GM19397 (cell line): ENCODE data around the gene MBNL2.

ENCODE experiments used
- ATAC-seq: cut with Tn5 transposase; IDR thresholded peaks from one replicate; pipeline ENCODE4 v1.9.1; 2021; ENCODE audit warnings: mild to moderate bottlenecking, moderate library complexity; ENCODE audit not compliant: unreplicated experiment

MBNL2 gene

DNA sequence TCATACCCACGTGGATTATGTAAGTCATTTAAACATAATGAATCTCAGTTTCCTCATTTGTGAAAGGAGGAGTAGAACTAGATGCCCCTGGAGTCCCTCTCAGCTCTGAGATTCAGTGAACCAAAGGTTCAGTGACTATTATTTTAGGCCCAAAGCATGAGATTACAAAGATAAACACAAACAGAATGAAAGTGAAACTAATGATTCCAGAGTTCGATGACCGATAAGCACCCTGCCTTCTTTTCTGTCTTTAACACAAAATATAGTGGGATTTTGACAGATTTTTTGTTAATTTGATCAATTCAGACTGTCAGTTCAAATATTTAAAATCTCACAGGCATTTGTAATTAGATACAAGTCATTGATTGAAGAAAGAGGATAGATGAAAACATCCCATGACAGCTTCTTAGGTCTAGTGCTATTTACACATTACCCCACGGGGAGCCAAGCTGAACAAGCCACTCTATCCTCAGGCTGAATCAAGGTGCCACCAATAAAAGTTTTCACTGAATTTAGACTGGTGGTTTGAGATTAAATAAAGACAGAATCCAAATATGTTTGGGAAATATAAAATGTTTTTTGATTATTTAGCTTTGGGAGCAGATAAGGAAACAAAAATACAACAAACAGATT, 147.2 kb downstream of the MBNL2 start:
- no peak for ATAC-seq

DNA sequence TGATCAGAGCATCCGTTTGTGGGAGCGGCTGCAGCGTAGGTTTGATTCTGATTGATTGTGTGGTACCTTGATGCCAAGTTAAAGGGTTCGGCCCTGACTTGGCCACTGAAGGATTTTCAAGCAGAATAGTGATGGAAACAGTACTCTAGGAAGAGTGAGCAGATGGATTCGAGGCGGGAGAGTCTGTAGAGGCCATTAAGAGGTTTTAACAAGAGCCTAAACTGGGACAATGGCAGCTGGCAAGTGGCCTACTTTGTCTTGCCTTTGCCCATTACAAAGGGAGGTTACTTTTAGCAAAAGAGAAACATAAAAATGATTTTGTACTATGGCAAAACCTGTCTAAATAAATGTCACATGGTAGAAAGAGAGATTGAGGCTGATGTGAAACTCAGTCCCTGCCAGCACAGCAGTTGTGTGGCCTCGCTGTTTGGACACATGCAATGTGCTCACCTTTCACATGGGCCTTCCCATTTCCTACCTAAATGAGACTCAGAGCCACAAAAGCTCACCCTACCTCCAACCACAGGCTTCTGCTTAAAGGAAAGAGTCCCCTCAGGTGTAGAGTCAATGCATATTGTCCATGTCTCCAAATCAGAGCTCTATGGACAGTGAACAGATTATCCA, 149.5 kb downstream of the MBNL2 start:
- no peak for ATAC-seq

DNA sequence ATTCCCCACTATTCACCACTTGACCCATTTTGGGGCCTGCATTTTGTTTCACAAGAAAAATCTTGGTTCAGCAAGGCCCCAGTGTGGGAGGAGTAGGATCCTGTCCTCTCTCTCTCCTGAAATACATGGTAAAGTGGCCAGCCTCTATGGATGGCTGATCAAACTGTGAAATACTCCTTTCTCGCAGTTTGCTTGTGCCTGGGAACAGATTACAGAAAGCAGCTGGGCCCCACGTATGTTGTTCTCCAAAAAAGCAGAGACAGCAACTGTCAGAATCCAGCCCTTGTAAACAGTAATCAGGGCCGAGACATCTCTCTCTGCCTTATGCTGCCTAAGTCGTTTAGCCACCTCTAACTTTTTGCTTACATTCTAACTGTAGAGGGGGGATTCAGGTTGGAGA, 150.8 kb downstream of the MBNL2 start:
- no peak for ATAC-seq

DNA sequence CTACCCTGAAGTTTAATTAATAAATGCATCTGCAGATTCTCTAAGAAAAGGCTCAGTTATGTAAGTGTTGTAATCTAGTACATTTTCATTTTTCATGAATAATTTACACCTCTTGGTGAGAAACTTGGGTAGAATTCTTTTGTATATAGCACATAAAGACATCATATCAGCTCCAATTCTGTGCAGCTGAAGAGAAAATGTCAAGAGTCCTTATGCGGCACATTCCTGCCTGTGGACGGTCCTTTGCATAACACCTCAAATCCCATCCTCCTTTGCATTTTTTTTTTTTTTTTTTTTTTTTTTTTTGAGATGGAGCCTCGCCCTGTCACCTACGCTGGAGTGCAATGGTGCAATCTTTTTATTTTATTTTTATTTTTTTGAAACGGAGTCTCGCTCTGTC, 151.7 kb downstream of the MBNL2 start:
- ATAC-seq: no peak

DNA sequence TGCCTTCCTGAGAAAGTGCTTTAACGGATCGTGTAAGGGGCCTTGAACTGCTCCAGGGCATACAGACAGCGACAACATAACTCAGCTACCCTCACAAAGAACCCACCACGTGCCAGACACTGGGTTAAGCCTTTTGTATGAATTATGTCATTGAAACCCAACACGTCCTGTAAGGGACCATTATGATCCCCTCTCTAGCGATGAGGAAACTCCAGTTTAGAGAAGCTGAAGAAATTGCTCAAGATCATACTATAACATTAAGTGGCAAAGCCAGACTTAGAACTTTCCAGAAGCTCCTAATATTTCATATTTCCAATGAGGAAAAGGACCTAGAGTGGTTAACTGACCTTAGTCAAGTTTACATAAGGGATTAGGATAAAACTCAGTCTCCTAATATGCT, 154.8 kb downstream of the MBNL2 start:
- no peak for ATAC-seq

DNA sequence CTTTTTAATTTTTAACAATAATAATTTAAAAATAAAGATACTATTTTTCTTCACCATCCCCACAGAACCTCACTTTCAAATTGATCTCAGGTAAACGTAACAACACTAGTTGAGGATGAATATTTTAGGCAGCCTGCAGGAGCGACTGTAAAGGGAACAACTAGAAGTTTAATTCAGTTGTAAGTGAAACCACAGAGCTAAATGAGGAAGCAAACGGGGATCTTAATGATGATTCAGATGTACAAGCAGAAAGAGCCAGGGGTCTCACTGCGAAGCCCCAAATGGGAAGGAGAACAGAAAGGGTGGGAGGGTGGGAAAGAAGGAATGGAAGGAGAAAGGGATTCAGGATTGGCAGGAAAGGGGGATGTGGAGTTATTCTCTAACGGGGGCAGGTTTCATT, 157.3 kb downstream of the MBNL2 start:
- no peak for ATAC-seq

DNA sequence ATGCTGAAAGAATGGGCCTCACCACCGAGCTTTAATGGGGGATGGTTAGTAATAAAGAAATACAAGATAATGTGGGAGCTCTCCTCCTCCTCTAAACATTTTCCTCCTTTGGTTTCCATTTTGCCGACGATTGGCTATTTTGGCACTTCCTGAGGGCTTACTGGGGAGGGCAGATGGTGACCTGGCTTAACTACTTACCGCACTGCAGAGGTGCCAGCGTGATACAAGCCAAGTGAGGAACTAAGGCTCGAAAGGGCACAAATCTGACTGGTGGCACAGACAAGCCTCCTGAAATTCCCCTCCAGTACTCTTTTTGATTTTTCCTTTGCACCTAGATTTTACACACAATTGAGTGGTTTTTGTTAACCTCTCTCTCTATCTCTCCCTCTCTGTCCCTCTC, 158.6 kb downstream of the MBNL2 start:
- ATAC-seq: no peak

DNA sequence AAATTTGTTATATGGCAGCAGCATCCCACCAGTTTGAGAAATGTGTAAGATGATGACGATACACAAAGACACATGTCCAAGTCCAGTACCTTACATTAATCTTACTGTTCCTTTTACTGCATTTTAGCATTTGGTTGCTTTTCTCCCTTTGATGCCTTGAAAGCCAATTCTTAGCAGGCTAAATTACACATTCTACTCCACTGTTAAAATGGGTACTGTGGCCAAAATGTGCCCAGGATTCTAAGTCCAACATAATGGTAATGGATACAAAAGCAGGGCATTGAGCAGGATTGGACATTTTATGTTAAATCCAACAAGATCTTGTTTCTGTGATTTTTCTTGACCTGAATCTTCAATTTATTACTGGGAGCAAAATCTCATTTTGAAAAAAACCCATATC, 159.1 kb downstream of the MBNL2 start:
- ATAC-seq: no peak

DNA sequence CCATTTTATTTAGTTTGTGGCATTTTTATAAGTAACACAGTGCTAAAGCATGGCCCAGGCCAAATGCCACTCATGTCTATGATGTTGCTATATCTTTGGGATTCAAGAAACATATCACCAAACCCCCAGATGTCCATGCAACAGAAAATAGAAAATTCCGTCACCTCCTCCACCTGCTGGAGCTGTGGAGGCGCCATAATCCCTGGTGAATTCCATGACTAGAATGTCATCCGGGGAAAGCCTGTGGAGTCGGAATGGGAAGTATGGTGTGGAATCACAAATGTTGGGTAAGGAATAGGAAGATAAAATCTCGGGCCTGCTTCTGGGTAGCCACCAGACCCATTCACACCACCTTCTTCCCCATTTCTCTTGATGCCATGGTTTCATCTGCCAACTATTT, 160.1 kb downstream of the MBNL2 start:
- no peak for ATAC-seq

DNA sequence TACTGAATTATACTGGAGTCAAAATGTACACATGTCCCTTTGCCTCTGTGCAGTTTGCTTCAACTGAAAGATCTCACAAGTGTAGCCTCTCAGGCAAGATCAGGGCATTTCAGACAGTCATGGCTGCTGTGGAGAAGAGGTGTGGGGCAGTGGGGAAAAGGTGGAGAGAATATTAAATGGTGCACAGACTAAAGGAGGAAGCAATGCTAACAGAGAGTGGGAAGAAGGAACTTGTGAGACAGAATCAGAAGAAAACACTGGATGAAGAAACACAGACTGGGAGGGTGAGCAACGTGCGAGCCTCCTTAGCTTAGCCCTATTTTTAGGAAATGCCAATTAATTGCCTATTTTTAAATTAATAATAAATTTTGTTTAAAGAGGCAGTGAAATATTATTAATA, 162.2 kb downstream of the MBNL2 start:
- ATAC-seq: no peak

DNA sequence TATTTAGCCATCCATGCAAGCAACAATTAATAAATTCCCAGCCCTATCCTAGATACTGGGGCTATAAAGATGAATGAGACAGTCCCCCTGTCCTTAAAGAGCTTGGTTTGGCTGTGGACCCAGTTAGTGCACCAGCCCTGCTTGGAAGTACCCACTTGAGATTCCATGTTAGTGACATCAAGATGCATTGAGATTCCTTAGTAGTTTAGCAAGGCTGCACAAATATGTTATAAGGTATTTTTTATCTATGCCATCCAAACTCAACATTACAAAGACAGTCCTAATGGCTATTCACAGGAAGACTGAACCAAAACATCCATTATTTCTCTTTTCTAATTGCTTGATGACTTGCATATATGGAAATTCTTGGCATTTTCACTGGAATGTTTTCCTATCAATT, 163.0 kb downstream of the MBNL2 start:
- no peak for ATAC-seq

DNA sequence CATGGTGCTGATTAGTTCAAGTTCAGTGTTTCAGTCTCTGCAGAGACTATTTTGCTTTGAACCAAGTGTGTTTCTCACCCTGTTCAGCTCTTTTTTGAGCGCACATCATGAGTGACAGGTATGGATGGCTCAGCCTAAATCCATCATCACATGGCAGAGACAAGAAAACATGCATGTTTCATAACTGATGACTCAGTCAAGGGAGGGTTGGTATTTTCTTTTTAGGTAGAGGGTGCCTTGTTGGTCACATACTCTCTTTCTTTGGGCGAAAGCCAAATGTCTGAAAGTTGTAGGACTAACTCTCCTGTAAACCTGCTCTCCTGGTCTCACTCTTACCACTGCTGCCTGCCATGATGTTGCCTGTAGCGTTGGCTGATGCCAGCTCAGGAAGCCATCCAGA, 163.7 kb downstream of the MBNL2 start:
- ATAC-seq: no peak

DNA sequence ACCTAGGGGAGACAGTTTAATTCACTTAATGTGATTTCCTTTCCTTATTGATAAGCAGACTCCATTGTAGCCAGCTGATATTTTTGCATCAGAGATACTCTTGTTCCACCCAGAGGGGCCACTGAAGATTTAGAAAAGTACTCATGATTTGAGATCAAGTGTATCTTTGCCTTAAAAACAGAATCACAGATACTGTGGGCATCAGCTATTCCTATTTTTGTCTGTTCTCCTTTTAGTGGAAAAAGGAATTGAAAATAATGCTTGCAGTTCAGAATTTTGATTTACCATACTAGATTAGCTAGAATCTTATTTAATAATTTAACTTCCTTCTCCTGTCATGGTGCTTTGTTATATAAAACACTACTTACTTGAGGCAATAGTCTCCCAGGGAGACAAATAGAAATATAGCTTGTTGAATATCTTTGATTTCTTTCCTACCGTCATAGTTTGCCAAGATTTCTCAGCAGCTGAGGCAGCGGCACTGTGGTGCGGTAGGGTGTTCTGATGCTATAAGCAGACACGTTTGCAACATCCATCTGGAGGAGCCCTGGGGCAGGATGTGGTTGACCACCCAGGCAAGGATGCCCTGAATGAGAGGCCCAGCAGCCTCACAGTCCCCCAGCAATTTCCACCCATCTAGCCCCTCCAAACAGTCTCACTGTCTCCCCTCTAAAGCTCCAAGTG, 164.8 kb downstream of the MBNL2 start:
- peak; percentile 62 for ATAC-seq

DNA sequence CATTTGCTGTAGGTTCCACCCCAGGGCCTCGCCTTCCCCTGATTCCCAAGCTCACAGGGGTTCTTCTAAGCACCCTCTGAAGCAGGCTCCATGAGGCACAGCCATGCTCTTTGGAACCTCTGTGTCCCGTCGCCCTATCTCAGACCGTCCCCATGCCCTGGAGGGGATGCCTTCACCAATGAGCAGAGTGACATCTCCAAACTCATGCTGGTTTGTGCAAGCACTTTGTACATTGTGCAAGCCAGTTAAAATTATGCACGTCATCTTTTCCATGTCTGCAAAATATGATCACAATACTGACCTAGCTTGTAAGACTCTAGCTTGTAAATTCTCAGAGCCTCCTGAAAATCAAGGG, 165.3 kb downstream of the MBNL2 start:
- ATAC-seq: no peak

DNA sequence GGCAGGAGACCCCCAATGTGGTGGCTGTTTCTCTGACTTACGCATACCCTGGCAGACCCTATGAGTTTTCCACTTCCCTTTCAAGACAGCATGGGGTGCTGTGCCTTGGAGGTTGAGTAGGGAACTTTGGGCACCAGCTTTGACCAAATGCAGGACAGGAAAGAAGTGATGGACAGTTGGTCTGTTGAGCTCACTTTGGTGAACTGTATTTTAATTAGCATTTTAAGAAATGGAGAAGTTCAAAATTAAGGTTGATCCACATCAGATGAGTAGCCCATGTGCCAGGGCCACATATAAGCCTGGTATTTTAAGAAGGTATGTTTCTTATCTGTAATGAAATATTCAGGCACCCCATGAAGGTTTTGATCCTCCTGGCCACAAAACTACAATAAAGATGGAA, 165.8 kb downstream of the MBNL2 start:
- ATAC-seq: no peak

DNA sequence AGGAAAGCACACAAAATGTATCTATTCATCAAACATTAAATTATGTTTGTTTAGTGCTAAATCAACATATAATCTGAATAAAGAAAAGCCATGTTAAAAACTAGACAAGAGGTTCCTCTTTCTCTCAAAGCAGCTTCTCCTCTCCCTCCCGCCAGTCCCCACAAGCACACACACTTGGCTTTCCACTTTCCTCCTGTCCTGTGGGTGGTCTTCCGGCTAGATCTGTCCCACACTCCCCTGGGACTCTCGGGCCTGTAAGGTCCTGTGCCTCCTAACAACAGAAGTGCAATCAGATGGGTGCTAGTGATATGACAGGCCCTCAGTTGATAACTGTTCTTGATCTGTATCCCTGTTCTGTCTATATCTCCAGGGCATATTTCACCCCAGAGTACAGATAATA, 166.2 kb downstream of the MBNL2 start:
- ATAC-seq: no peak

DNA sequence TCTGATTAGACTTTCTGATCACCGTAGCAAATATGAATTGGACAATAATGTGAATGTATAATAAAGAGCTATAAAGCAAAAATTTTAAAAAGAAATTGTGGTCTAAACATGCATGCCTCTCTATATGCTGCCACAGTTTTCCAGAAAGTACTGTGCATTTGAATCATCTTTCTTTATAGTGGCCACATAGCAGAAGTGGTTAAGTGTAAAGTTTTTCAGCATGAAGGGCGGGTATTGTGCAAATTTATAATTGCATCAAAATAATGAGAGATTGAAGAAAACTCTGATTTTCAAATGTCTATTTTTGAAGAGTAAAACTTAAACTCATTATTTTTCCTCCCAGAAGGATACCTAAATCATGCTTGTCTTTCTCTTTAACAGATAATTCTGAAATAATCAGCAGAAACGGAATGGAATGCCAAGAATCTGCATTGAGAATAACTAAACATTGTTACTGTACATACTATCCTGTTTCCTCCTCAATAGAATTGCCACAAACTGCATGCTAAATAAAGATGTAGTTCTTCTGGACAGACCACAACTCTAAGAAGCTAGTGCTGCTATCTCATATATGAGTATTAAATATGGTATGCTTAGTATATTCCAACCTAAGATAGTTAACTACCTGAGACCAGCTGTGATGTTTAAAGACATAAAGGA, 168.9 kb downstream of the MBNL2 start:
- ATAC-seq: no peak

DNA sequence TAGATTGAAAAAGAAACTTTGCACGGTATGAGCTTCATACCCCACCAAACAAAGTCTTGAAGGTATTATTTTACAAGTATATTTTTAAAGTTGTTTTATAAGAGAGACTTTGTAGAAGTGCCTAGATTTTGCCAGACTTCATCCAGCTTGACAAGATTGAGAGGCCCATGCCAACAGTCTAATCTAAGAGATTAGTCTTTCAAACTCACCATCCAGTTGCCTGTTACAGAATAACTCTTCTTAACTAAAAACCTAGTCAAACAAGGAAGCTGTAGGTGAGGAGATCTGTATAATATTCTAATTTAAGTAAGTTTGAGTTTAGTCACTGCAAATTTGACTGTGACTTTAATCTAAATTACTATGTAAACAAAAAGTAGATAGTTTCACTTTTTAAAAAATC, 169.9 kb downstream of the MBNL2 start:
- no peak for ATAC-seq

DNA sequence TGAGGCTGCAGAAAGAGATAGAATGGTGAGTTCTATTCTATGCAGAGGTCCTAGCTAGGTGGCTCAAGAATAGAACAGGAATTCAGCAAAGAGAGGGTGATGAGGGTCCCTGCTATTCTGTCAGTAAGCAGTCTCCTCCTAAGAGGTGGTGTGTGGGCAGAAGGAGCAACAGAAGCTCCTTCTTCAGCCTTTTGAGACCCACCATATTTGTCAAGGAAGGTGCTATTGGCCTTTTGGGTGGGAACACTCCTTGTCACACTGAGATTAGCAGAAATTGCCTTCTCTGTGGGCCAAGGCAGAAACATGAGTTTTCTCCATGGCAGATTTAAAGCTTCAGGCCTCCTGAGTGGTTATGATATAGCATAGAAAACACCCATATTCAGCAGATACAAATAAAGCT, 172.4 kb downstream of the MBNL2 start:
- no peak for ATAC-seq

DNA sequence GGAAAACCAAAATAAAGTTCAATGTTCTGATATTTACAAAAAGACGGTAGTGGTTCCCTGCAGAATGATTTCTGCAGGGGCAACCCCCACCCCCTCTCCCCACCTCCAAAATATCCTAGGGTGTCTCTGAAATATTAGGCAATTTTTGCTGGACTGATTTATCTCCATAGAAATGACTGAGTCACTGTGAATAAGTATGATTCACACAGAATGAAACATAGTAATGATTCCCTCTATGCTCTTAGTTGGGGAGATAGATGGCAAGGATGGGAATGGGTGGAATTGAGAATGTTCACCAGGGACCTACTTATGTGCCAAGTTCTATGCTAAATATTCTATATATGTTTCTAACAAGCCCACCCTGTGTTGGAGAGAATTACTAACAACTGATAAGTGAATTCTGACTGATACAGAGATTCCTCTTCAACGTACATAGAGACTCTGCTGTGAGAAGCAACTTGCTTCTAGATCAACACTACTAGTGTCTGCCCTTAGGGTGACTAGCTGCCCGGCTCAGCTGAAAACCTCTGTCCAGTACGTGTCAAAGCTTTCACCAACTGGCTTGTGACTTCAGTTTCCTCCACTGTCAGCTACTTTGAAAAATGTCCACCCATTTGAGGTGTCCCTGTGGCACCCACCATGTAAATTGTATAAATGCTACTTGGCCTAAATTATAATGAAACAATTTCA, 173.5 kb downstream of the MBNL2 start:
- no peak for ATAC-seq

DNA sequence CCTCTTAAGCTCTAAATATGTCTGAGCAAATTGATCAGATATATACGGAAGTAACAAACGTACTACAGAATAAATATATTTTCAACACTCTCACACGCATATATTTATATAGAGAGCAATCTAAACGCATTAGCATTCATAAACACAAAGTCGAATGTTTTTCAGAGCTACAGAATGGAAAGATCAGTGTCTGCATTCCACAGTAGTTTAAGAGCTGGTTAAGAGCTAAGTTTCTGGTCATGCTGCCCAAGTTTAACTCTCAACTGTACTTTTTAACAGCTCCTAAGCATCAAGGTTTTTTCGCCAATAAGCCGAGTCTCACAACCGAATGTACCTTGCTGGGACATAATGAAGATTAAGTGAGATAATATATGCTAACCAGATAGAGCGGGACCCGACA, 175.1 kb downstream of the MBNL2 start:
- ATAC-seq: no peak

DNA sequence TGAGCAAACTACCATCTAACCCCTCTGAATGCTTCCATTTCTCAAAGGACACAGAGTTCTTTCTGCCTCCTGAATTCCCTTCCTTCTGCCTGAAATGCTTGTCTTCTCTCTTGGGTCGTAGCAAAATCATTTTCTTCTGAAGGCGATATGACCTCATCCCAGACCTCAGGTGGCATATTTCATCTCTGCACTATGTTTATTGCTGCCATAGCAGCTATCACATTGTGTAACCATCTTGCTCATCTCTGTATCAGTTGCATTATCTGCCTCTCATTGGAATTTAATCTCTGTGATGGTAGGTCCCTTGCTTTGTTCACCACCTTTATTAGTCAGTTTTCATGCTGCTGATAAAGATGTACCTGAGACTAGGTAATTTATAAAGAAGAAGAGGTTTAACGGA, 179.3 kb downstream of the MBNL2 start:
- no peak for ATAC-seq
